Bronchial epithelial cell (primary cell): ENCODE results near the gene ATP5F1D. TPM values are rescaled to one million over a fixed set of nuclear protein-coding genes. Genes with fewer than 3 reads are reported as not detected.

ENCODE experiments used
- DNase-seq: peaks from one replicate; pipeline ENCODE4 v3.0.0-alpha.2; 2010; ENCODE audit warnings: low read depth
- FAIRE-seq: peaks from 2 replicates; lab custom pipeline; 2011; peaks lifted over from hg19 to GRCh38; lab: Jason Lieb, UNC
- H3K27me3 ChIP-seq: 2 replicates; pipeline ENCODE4 v1.5.1; 2011; ENCODE audit warnings: low read length; ENCODE audit not compliant: control insufficient read depth, insufficient read depth
- H3K36me3 ChIP-seq: 2 replicates; pipeline ENCODE4 v1.5.1; 2011; ENCODE audit warnings: low read length; ENCODE audit not compliant: control insufficient read depth, insufficient read depth
- H3K4me3 ChIP-seq: 2 replicates; pipeline ENCODE4 v1.5.1; 2011; ENCODE audit warnings: mild to moderate bottlenecking, low read depth, low read length, control low read depth
- CTCF ChIP-seq: IDR thresholded peaks from 2 replicates; pipeline ENCODE4 v1.5.1; 2011; ENCODE audit warnings: mild to moderate bottlenecking, moderate library complexity, low read length, control low read depth, inconsistent platforms; ENCODE audit not compliant: insufficient read depth, severe bottlenecking
- total RNA-seq: library from RNA; depleted of rRNA; stranded (reverse); fragments of >200 nt; gene quantifications from 2 replicates; pipeline ENCODE4 v1.2.1, GENCODE V29; 2014

Gene ATP5F1D
- total RNA-seq, 1 donor from 2014 or later: 8.7 TPM

- FAIRE-seq (no peak), DNase-seq (no peak)
- no peak for TF ChIP-seq CTCF
- Histone ChIP-seq H3K27me3 (peaks cover 17% of the 10 kb centered on the region), H3K36me3 (no peaks in the 10 kb centered on the region), H3K4me3 (no peak overlapping the region)
Observed at GRCh38 chr19:1290703-1291651, 49.4 kb downstream of the ATP5F1D start.

- Histone ChIP-seq H3K27me3 (peaks cover 12% of the 10 kb centered on the region), H3K36me3 (no peaks in the 10 kb centered on the region), H3K4me3 (no peak overlapping the region)
- FAIRE-seq: no peak
- no peak for DNase-seq
- no peak for TF ChIP-seq CTCF
Observed at GRCh38 chr19:1291761-1292418, 50.3 kb downstream of the ATP5F1D start.

DNA sequence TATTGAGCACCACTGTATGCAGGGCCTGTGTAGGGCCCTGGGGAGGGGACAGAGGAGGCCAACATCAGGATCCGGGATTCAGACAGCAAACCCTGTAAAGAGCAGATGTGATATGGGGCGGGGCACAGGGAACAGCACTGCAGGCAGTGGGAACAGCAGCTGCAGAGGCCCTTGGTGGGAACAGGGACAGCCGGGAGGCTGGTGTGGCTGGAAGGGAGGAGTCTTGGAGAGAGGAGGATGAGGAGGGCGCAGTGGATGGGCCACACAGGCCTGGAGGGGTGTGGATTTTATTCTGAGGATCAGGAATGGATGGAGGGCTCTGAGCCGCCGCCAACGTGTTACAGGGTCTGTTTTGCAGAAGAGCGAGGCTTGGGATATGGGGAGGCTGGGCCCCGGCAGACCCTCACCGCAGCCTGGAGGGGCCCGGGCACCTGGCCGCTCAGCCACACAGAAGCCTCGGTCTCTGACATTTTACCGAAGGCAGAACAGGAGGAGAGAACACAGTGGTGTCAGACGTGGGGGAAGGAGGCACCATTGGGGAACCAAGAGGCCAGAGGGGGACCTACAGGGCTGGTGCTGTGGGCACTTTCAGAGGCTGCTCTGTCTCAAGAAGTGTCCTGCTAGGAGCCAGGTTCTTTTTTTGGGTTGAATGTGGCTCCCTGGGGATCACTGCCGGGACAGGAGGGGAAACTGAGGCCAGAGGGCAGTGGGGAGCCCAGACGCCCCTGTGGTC lies 51.0 kb downstream of the ATP5F1D start:
- H3K4me3 ChIP-seq: no peak overlapping the region
- H3K36me3 ChIP-seq: no peaks in the 10 kb centered on the region
- peaks cover 10% of the 10 kb centered on the region for H3K27me3 ChIP-seq
- FAIRE-seq (peak; percentile 64), DNase-seq (no peak)
- TF ChIP-seq CTCF: no peak

DNA sequence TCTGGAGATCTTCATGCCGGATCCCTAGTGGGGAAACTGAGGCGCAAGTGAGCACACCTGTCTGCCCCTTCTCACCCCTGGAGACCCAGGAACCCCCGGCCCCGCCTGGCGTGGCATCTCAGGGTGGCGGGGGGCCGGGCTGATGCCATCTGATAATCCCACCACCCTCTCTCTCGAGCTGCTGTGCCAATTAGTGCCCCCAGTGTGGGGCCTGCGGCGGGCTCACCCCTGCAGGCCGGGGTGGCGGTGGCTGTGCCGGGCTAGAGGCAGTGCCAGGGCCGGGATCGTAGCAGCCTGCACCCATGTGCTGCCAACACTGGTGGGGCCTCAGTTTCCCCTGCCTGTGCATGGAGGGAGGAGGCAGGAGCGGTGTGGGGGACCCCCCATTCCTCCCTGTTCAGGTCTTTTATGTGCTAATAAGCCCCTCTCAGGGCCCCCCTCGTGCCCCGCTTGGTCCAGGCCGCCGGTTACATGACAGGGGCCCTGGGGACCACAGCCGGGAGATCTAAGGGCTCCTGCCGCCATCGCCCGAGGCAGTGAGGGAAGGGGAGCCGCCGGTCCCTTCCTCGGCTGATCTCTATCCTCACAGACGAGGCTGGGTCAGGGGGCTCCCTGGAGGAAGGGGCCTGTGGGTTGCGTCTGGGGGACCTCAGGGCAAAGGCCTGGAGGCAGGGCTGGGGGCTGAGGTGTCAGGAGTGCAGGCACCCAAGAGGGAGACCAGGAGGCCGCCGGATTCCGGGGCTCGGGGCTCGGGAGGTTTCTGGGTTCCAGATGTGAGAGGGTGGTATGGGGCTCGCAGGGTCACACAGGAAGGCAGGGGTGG lies 52.4 kb downstream of the ATP5F1D start:
- no peaks in the 10 kb centered on the region for H3K36me3 ChIP-seq
- peaks cover 5% of the 10 kb centered on the region for H3K27me3 ChIP-seq
- no peak for TF ChIP-seq CTCF
- DNase-seq (no peak), FAIRE-seq (no peak)
- H3K4me3 ChIP-seq: no peak overlapping the region

Other genes starting within 250 kb of the ATP5F1D start
- gene GRIN3B, start 241.3 kb upstream of the ATP5F1D start, total RNA-seq: 0.26 and 0.38 TPM in 2 replicates
- 54.8 and 65.9 TPM in 2 replicates for gene TMEM259, start 220.6 kb upstream of the ATP5F1D start, total RNA-seq
- gene RNU6-2, start 220.2 kb upstream of the ATP5F1D start, total RNA-seq: not detected in 2 replicates
- gene CNN2, start 215.1 kb upstream of the ATP5F1D start, total RNA-seq: 96.9 and 189 TPM in 2 replicates
- 6.8 and 13.8 TPM in 2 replicates for gene ABCA7, start 201.6 kb upstream of the ATP5F1D start, total RNA-seq
- gene ARHGAP45, start 174.6 kb upstream of the ATP5F1D start, total RNA-seq: 9.0 and 11.8 TPM in 2 replicates
- 57.4 and 87.1 TPM in 2 replicates for gene POLR2E, start 146.4 kb upstream of the ATP5F1D start, total RNA-seq
- gene GPX4, start 137.8 kb upstream of the ATP5F1D start, total RNA-seq: 274 and 291 TPM in 2 replicates
- gene SBNO2, start 67.5 kb upstream of the ATP5F1D start, total RNA-seq: 16.8 and 22.8 TPM in 2 replicates
- gene STK11, start 36.0 kb upstream of the ATP5F1D start, total RNA-seq: 110 and 117 TPM in 2 replicates
- 1.2 and 2.9 TPM in 2 replicates for gene CBARP, start 3.7 kb upstream of the ATP5F1D start, total RNA-seq
- gene MIDN, start 6.8 kb downstream of the ATP5F1D start, total RNA-seq: 15.8 and 31.1 TPM in 2 replicates
- gene CIRBP, start 27.6 kb downstream of the ATP5F1D start, total RNA-seq: 317 and 370 TPM in 2 replicates
- 20.8 and 27.1 TPM in 2 replicates for gene FAM174C, start 33.8 kb downstream of the ATP5F1D start, total RNA-seq
- not detected in 2 replicates for gene EFNA2, start 44.1 kb downstream of the ATP5F1D start, total RNA-seq
- 101 and 109 TPM in 2 replicates for gene NDUFS7, start 142.2 kb downstream of the ATP5F1D start, total RNA-seq
- gene GAMT, start 159.8 kb downstream of the ATP5F1D start, total RNA-seq: 6.8 and 9.7 TPM in 2 replicates
- gene DAZAP1, start 165.8 kb downstream of the ATP5F1D start, total RNA-seq: 115 and 128 TPM in 2 replicates
- 380 and 966 TPM in 2 replicates for gene RPS15, start 196.6 kb downstream of the ATP5F1D start, total RNA-seq
- under 0.01 TPM in 2 replicates for gene APC2, start 208.4 kb downstream of the ATP5F1D start, total RNA-seq
- 24.7 and 33.3 TPM in 2 replicates for gene C19orf25, start 237.5 kb downstream of the ATP5F1D start, total RNA-seq
- gene PCSK4, start 248.6 kb downstream of the ATP5F1D start, total RNA-seq: 0.53 and 1.7 TPM in 2 replicates
- gene REEP6, start 249.4 kb downstream of the ATP5F1D start, total RNA-seq: 2.1 and 3.6 TPM in 2 replicates